Vagina (tissue), 2 donors: ENCODE data around the gene GZF1. TPM values are rescaled to one million over a fixed set of nuclear protein-coding genes. Genes with fewer than 3 reads are reported as not detected.

Experiments
- DNase-seq, 2 donors: peaks; one replicate each; pipeline ENCODE4 v3.0.0-alpha.2; 2017; ENCODE audit errors: extremely low spot score in 2 of 2
- H3K27ac ChIP-seq: fragments of 200-600 bp; sonication (generic); one replicate; pipeline ENCODE4 v1.5.1; 2019
- H3K27me3 ChIP-seq: fragments of 200-600 bp; sonication (generic); one replicate; pipeline ENCODE4 v1.5.1; 2019
- H3K36me3 ChIP-seq, 2 donors: fragments of 200-600 bp; sonication (generic); one replicate each; pipeline ENCODE4 v1.5.1; 2017 to 2019
- H3K4me1 ChIP-seq: fragments of 200-600 bp; sonication (generic); one replicate; pipeline ENCODE4 v1.5.1; 2019
- H3K4me3 ChIP-seq, 2 donors: fragments of 200-600 bp; sonication (generic); 1 replicate in 1 of 2; 2 replicates in 1 of 2; pipeline ENCODE4 v1.5.1; 2016 to 2019
- H3K9me3 ChIP-seq: fragments of 200-600 bp; sonication (generic); one replicate; pipeline ENCODE4 v1.5.1; 2019
- POLR2A ChIP-seq, 2 donors: fragments of 450-650 bp; IDR thresholded peaks; one replicate each; pipeline ENCODE4 v1.6.1; 2017; ENCODE audit warnings: antibody characterized with exemption in 2 of 2, mild to moderate bottlenecking in 2 of 2, moderate library complexity in 2 of 2
- POLR2AphosphoS5 ChIP-seq, 2 donors: sonication (generic); formaldehyde crosslinking; IDR thresholded peaks; one replicate each; pipeline ENCODE4 v1.9.0; 2017; ENCODE audit warnings: antibody characterized with exemption in 2 of 2, mild to moderate bottlenecking in 2 of 2, low read depth in 1 of 2; ENCODE audit not compliant: insufficient read depth in 1 of 2
- intact Hi-C: fragments of 100-400 bp; cut with DNase I; formaldehyde crosslinking; loops from one replicate; pipeline ENCODE4 v1.15.1; 2023
- total RNA-seq: library from RNA; depleted of rRNA; stranded (reverse); fragments of >200 nt; gene quantifications from one replicate; pipeline ENCODE4 v1.2.3, GENCODE V29; 2016
- TF ChIP-seq, protein P1 (sequence below), 3 experiments: fragments of 450-650 bp in 2 of 3; fragments of 200-600 bp in 1 of 3; sonication (generic) in 1 of 3; IDR thresholded peaks; one replicate each; pipeline ENCODE4 v1.5.1; 2017 to 2019; ENCODE audit warnings: antibody characterized with exemption in 3 of 3, mild to moderate bottlenecking in 2 of 3, moderate library complexity in 2 of 3

The GZF1 gene
- total RNA-seq, 1 donor from 2014 or later, result 20.9 TPM

DNA sequence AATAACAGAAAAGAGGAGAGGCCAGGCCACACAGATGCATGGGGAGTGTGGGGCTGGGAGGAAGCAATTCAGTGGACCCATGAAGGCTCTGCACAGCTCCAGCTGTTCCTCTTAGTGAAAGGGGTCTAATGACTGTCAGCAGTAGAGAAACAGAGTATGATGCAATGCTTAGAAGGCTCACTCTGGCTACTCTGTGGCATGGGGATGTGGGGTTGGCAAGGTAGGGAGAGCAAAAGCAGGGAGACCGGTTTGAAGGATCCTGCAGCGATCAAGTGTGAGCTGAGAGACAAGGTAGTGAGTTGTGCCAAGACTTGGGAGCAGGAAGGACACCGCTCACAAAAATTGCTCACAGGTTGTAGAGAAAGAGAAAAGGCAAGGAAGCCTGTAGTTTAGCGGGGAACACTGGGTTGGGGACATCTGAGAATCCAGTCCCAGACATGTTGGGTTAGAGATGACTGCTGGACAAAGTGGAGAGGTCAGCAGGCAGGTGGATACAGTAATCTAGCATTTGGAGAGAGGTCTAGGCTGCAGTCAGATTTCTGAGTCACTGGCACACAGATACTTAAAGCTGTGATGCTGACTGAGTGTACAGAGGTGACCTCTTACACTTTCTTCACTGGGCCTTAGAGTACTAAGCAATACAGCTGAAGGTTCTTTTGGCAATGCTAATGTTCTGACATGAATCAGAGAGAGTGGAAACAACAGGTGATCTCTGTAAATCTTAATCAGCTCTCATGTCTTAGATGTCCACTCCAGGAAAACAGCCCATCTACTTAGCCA is 32.2 kb downstream of the GZF1 start:
- no peak for DNase-seq
- TF ChIP-seq, protein P1, sequence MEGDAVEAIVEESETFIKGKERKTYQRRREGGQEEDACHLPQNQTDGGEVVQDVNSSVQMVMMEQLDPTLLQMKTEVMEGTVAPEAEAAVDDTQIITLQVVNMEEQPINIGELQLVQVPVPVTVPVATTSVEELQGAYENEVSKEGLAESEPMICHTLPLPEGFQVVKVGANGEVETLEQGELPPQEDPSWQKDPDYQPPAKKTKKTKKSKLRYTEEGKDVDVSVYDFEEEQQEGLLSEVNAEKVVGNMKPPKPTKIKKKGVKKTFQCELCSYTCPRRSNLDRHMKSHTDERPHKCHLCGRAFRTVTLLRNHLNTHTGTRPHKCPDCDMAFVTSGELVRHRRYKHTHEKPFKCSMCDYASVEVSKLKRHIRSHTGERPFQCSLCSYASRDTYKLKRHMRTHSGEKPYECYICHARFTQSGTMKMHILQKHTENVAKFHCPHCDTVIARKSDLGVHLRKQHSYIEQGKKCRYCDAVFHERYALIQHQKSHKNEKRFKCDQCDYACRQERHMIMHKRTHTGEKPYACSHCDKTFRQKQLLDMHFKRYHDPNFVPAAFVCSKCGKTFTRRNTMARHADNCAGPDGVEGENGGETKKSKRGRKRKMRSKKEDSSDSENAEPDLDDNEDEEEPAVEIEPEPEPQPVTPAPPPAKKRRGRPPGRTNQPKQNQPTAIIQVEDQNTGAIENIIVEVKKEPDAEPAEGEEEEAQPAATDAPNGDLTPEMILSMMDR (IDR thresholded peaks at IDR 0.05), result no peak
- TF ChIP-seq POLR2AphosphoS5 (IDR thresholded peaks at IDR 0.05; ENCODE audit: insufficient read depth in 1 of 2, low read depth in 1 of 2), result no peak
- no peak for TF ChIP-seq POLR2A (IDR thresholded peaks at IDR 0.05)
- no peaks in the 10 kb centered on the region for H3K27me3 ChIP-seq
- peaks cover 4 to 35% of the 10 kb centered on the region in 2 donors for H3K36me3 ChIP-seq
- no peak overlapping the region for H3K27ac ChIP-seq
- H3K9me3 ChIP-seq, result no peaks in the 10 kb centered on the region
- H3K4me3 ChIP-seq, result no peak overlapping the region
- H3K4me1 ChIP-seq, result no peaks in the 10 kb centered on the region
- intact Hi-C loops, result no loop called here

DNA sequence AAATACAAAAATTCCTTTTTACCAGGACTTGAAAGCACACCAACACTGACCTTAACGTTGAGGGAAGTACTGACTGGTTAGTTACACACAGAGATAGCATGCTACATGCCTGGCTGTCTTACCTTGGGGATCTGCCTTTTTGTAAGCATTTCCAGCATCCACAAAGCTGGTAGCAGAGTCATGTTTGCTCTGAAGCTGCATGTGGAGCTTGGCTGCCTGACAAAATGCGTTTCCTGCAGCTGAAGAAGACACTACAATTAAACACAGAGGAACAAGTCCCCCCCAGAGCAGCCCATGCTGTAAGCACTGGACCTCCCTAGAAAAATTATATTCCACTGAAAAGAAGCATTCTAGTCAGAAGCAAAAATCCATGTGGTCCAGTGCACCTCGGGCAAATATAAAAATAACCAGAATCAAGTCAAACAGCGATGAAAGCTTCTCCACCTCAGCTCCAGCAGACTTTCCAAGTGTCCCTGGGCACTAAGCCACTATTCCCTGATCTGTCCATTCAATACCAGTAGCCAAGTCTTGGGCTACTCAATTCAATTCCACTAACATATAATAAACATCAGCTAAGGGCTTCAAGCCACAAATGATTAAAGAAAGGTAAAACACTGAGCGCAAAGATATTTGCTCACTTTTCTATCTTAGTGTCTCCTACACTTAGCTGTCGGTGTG is 35.1 kb downstream of the GZF1 start:
- intact Hi-C loops, result no loop called here

DNA sequence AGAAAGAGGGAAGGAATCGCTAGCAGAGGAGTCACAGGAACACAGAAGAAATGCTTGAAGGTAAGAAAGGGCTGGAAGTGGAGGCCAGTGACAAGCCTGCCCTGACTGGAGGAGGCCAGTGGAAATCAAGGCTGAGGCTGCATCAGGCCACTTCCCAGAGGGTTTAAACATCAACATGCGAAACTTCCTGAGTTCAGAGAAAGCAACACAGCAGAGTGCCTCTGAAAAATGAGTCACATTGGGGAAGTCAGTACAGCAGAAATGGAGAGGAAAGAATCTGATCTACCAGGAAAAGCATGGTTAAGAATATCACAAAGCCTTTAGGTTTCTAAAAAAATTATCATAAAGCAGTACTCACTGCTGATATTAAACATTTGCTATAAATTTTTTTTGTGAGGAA is 36.0 kb downstream of the GZF1 start:
- Histone ChIP-seq H3K9me3 (no peaks in the 10 kb centered on the region), H3K4me3 (no peak overlapping the region), H3K36me3 (peaks cover 0 to 29% of the 10 kb centered on the region in 2 donors), H3K27ac (no peak overlapping the region), H3K27me3 (no peaks in the 10 kb centered on the region), H3K4me1 (no peaks in the 10 kb centered on the region)
- intact Hi-C loops, result no loop called here
- TF ChIP-seq POLR2A (IDR thresholded peaks at IDR 0.05) (no peak), POLR2AphosphoS5 (IDR thresholded peaks at IDR 0.05; ENCODE audit: insufficient read depth in 1 of 2, low read depth in 1 of 2) (no peak)
- no peak for DNase-seq

More for the DNA sequence above, 35.1 kb downstream of the GZF1 start:
- H3K36me3 ChIP-seq, result peaks cover 0 to 33% of the 10 kb centered on the region in 2 donors
- no peaks in the 10 kb centered on the region for H3K4me1 ChIP-seq
- TF ChIP-seq, protein P1 (IDR thresholded peaks at IDR 0.05), result no peak
- no peak for TF ChIP-seq POLR2AphosphoS5 (IDR thresholded peaks at IDR 0.05; ENCODE audit: insufficient read depth in 1 of 2, low read depth in 1 of 2)
- TF ChIP-seq POLR2A (IDR thresholded peaks at IDR 0.05), result no peak
- H3K9me3 ChIP-seq, result no peaks in the 10 kb centered on the region
- no peak for DNase-seq
- no peaks in the 10 kb centered on the region for H3K27me3 ChIP-seq
- no peak overlapping the region for H3K27ac ChIP-seq
- H3K4me3 ChIP-seq, result no peak overlapping the region

DNA sequence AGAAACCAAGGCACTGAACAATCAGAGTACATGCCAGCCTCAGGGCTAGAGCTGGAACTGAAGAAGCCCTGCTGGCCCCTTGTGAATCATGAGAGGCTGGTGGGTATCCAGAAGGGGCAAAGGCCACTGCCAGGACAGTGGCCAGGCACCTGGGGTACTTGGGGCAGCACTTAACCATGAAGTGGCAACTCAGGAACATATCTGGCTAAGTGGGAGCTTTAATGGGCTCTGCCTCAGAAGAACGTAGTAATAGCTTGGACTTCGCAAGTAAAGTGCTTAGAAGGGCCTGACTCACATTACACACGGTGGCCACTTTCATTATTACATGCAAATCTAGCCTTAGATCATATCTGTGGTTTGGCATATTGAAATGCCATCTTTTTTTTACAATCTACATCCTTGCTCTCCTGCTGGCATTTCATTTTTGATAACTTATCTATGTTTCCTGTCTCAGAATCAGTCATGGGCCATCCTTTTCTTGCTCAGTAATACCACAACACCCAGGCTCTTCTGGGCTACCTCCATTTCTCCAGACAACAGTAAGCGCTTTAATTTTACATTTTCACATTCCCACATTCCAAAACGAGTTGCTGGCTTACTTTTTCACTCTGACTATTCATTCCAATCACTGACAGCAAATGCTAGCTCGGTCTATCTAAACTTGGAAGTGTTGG is 37.7 kb downstream of the GZF1 start:
- H3K4me1 ChIP-seq, result peaks cover 7% of the 10 kb centered on the region
- peaks cover 0 to 11% of the 10 kb centered on the region in 2 donors for H3K36me3 ChIP-seq
- no peak for DNase-seq
- H3K9me3 ChIP-seq, result no peaks in the 10 kb centered on the region
- intact Hi-C loops, result no loop called here
- H3K27ac ChIP-seq, result no peak overlapping the region
- no peak overlapping the region for H3K4me3 ChIP-seq
- TF ChIP-seq POLR2AphosphoS5 (IDR thresholded peaks at IDR 0.05; ENCODE audit: insufficient read depth in 1 of 2, low read depth in 1 of 2), result no peak
- no peak for TF ChIP-seq POLR2A (IDR thresholded peaks at IDR 0.05)
- TF ChIP-seq, protein P1 (IDR thresholded peaks at IDR 0.05), result no peak
- H3K27me3 ChIP-seq, result no peaks in the 10 kb centered on the region

DNA sequence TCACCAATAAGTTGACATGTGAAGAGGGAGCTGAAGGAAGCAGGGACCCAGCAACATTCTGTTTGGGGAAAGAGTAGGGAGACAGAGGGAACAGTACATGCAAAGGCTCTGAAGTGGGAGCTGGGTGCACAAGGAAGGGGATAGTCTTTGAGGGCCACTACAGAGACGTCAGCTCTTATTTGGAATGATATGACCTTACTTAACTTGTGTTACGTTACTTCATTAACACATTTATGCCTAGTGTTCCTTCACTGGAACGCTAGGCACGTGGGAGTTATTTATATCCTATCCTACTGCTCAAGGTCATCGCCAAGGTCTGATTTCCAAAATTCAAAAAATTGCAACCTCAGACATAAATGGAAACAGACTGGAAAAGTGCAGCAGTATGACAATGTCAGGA is 39.1 kb downstream of the GZF1 start:
- no peak overlapping the region for H3K27ac ChIP-seq
- no peaks in the 10 kb centered on the region for H3K27me3 ChIP-seq
- intact Hi-C loops, result no loop called here
- no peak overlapping the region for H3K4me3 ChIP-seq
- peaks cover 0 to 6% of the 10 kb centered on the region in 2 donors for H3K36me3 ChIP-seq
- no peaks in the 10 kb centered on the region for H3K9me3 ChIP-seq
- peaks cover 7% of the 10 kb centered on the region for H3K4me1 ChIP-seq
- DNase-seq, result no peak
- TF ChIP-seq, protein P1 (IDR thresholded peaks at IDR 0.05), result no peak
